Prostate gland (tissue), 2 donors: ENCODE results near the gene CXCL13. TPM values are rescaled to one million over a fixed set of nuclear protein-coding genes. Genes with fewer than 3 reads are reported as not detected.

Experiments used
- DNase-seq: peaks from one replicate; pipeline ENCODE4 v3.0.0-alpha.2; 2019; ENCODE audit warnings: low spot score
- H3K27ac ChIP-seq, 2 donors: fragments of 200-600 bp; sonication (generic); 2 replicates each; pipeline ENCODE4 v1.5.1; 2017 to 2019
- H3K27me3 ChIP-seq: fragments of 200-600 bp; sonication (generic); replicated peaks from 2 replicates; pipeline ENCODE4 v1.5.1; 2019; ENCODE audit not compliant: insufficient read depth
- H3K36me3 ChIP-seq, 2 donors: fragments of 200-600 bp; sonication (generic); 1 replicate in 1 of 2; 2 replicates in 1 of 2; pipeline versions ENCODE4 v1.5.1 to v1.8.1; 2017 to 2019
- H3K4me1 ChIP-seq: fragments of 200-600 bp; sonication (generic); replicated peaks from 2 replicates; pipeline ENCODE4 v1.5.1; 2019
- H3K4me3 ChIP-seq, 2 donors: fragments of 200-600 bp; sonication (generic); 2 replicates each; pipeline ENCODE4 v1.5.1; 2017 to 2019
- H3K9me3 ChIP-seq: fragments of 200-600 bp; sonication (generic); 2 replicates; pipeline ENCODE4 v1.5.1; 2017
- POLR2A ChIP-seq: fragments of 450-650 bp; IDR thresholded peaks from one replicate; pipeline ENCODE4 v1.6.1; 2016; ENCODE audit warnings: antibody characterized with exemption, mild to moderate bottlenecking
- POLR2AphosphoS5 ChIP-seq: sonication (generic); formaldehyde crosslinking; IDR thresholded peaks from one replicate; pipeline ENCODE4 v1.6.1; 2017; ENCODE audit warnings: antibody characterized with exemption
- WGBS: methylation state at CpG from one replicate; pipeline ENCODE4 v1.1.5; 2018; 5-methylcytosine and 5-hydroxymethylcytosine counted together
- intact Hi-C: fragments of 100-400 bp; cut with DNase I; formaldehyde crosslinking; loops from one replicate; pipeline ENCODE4 v1.14.2; 2022
- total RNA-seq, 2 donors: library from RNA; depleted of rRNA; stranded (reverse); fragments of >200 nt; gene quantifications; one replicate each; pipeline ENCODE4 v1.1.0, GENCODE V29; 2016
- TF ChIP-seq, protein P1 (sequence below), 4 experiments: fragments of 200-600 bp in 2 of 4; fragments of 450-650 bp in 2 of 4; sonication (generic) in 2 of 4; IDR thresholded peaks; 1 replicate in 3 of 4; 2 replicates in 1 of 4; pipeline ENCODE4 v1.5.1; 2016 to 2019; ENCODE audit warnings: antibody characterized with exemption in 4 of 4, mild to moderate bottlenecking in 2 of 4, moderate library complexity in 2 of 4

CXCL13 gene
- total RNA-seq, 2 donors from 2014 or later, result 1.4 to 3.1 TPM

DNA sequence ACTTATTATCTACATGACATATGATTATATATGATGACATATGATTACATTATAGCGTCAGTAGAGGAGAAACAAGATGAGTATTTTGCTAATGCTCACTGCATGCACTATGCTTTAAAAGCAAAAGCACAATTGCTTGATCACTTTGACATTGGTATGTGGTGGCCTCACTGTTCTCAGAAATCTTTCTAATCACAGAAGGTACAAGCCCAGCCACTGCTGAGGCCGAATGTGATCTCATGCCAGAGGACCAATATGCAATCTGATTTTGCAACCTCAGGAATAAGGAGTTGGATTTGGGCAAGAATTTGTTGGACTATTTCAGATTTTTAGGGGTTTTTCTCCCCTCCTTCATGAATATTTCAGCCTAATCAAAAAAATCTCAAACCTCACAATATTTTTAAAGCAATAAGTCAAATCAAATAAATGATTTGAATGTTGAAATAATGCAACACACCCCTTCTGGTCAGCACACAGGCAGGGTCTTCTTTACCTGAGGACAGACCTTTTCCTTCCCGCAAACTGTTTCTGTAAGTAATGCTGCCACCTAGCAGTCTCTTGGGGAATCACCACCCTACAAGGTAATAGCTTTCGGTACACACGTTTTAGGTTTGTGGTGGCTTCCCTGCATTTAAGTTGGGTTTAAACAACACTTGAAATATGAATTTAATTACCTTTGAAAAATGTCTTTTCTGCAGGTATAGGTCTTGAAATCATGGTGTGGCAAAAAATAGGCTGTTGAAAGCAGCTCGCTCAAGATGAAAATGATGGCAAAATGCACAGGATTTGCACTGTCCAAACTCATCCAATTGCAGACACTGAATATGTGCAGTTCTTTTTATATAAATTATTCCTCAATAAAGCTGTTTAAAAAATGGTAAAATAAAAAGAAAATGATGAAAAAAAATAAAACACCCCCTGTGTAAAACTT, 4.8 kb upstream of the CXCL13 start:
- H3K9me3 ChIP-seq, result no peaks in the 10 kb centered on the region
- H3K36me3 ChIP-seq, result no peaks in the 10 kb centered on the region
- WGBS, result 38% methylated on average over 6 of the region's 6 CpGs
- no peak overlapping the region for H3K4me3 ChIP-seq
- H3K27ac ChIP-seq, result peak overlapping the region; percentile 20 to 59
- H3K27me3 ChIP-seq, result no peaks in the 10 kb centered on the region
- intact Hi-C loops, result loop anchor here (5.0 kb wide), 1 partner anchor 213 kb away; no protein-coding TSS in a partner anchor
- TF ChIP-seq POLR2A (no peak), POLR2AphosphoS5 (no peak)
- TF ChIP-seq, protein P1, sequence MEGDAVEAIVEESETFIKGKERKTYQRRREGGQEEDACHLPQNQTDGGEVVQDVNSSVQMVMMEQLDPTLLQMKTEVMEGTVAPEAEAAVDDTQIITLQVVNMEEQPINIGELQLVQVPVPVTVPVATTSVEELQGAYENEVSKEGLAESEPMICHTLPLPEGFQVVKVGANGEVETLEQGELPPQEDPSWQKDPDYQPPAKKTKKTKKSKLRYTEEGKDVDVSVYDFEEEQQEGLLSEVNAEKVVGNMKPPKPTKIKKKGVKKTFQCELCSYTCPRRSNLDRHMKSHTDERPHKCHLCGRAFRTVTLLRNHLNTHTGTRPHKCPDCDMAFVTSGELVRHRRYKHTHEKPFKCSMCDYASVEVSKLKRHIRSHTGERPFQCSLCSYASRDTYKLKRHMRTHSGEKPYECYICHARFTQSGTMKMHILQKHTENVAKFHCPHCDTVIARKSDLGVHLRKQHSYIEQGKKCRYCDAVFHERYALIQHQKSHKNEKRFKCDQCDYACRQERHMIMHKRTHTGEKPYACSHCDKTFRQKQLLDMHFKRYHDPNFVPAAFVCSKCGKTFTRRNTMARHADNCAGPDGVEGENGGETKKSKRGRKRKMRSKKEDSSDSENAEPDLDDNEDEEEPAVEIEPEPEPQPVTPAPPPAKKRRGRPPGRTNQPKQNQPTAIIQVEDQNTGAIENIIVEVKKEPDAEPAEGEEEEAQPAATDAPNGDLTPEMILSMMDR (IDR thresholded peaks at IDR 0.05), result peak; percentile 65 to 77 (median 72)
- H3K4me1 ChIP-seq, result no peaks in the 10 kb centered on the region
- peak; percentile 52 for DNase-seq

DNA sequence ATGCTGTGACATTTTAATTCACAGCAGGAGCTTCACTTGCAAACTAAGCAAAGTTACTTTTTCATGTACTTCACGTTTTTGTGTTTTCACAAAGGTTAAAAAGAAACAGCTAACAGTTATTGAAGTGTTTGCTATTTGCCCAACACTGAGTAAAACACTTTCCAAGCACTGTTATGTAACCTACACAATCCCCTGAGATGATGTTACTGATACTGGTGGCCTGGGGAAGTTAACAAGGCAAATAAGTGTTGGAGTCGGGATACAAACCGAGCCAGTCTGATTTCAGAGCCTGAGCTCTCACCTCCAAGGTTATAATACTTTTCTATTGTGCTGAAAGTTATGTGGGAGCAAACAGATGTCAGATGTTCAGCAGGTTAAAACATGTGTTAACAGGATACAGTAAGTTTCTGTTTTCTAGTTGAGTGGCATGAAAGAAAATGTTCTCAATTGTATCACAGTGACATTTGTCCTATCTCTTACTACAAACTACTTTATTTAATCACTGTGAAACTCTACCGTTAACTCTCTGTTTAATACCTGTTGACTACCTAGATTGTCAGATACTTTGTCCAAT, 3.9 kb upstream of the CXCL13 start:
- TF ChIP-seq POLR2A (no peak), POLR2AphosphoS5 (peak; percentile 70)
- TF ChIP-seq, protein P1 (IDR thresholded peaks at IDR 0.05), result no peak
- H3K4me1 ChIP-seq, result no peaks in the 10 kb centered on the region
- no peaks in the 10 kb centered on the region for H3K9me3 ChIP-seq
- H3K27me3 ChIP-seq, result no peaks in the 10 kb centered on the region
- no peak overlapping the region for H3K4me3 ChIP-seq
- peak overlapping the region; percentile 20 to 59 for H3K27ac ChIP-seq
- no peaks in the 10 kb centered on the region for H3K36me3 ChIP-seq
- intact Hi-C loops, result loop anchor here (5.0 kb wide), 1 partner anchor 214 kb away; no protein-coding TSS in a partner anchor
- peak; percentile 36 for DNase-seq
- 16% methylated on average over 4 of the region's 4 CpGs for WGBS

DNA sequence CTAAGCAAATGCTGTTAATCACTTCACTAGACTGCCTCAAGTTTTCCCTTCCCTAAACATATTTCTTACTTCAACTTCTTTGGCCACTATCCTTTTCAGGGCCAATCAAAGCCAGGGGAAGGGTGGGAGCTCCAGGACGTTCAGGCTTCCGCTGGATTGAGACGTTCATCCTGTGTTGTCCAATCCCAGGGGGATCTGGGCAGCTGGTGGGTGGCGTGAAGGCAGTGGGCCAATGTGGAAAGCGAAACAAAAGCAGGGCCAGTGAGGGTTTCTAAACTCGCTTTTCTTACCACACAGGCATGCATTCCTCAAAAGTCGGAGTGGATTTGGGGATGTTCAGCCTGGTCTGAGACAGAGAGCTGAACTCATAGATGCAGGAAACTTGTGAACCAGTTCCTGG, 7.6 kb downstream of the CXCL13 start:
- no peak for DNase-seq
- Histone ChIP-seq H3K36me3 (no peaks in the 10 kb centered on the region), H3K4me1 (no peaks in the 10 kb centered on the region), H3K4me3 (no peak overlapping the region), H3K27me3 (no peaks in the 10 kb centered on the region), H3K27ac (no peak overlapping the region), H3K9me3 (no peaks in the 10 kb centered on the region)
- 92% methylated on average over 7 of the region's 7 CpGs for WGBS
- TF ChIP-seq, protein P1 (IDR thresholded peaks at IDR 0.05), result no peak
- TF ChIP-seq POLR2AphosphoS5 (no peak), POLR2A (no peak)
- intact Hi-C loops, result no loop called here

DNA sequence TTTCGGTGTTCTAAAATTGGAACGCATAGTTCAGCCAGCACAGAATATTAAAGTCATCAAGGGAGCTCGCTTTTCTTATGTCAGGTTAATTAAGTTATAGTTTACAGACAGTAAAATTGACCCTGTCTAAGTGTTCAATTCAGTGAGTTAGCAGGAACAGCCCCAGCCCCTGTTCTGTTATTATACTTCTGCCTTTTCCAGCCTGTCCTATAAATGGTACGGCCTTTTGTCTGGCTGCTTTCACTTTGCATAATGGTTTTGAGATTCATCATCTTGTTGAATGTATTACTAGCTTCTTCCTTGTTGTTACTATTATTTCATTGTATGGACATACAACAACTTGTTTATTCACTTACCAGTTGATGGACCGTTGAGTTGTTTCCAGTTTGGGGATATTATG, 9.5 kb downstream of the CXCL13 start:
- no peak for DNase-seq
- Histone ChIP-seq H3K27me3 (no peaks in the 10 kb centered on the region), H3K9me3 (no peaks in the 10 kb centered on the region), H3K27ac (no peak overlapping the region), H3K36me3 (no peaks in the 10 kb centered on the region), H3K4me3 (no peak overlapping the region), H3K4me1 (no peaks in the 10 kb centered on the region)
- TF ChIP-seq POLR2A, result no peak
- WGBS, result 81% methylated on average over 5 of the region's 5 CpGs
- intact Hi-C loops, result no loop called here

DNA sequence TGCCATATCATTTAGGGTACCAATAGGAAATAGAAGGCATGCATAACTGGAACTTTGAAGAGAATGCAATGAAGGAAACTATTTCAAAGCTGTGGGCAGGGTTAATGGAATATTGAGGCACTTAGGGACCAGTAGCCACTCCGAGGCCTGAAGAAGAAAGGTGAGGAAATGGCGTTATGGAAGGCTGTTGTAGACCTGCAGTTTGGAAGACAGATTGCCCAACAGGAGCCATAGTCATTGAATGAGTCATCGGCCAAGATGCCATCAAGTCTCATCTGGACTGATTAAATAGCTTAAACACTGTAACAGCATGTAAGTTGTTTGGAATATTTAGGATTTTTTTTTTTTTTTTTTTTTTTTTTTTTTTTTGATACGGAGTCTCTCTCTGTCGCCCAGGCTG, 11.6 kb downstream of the CXCL13 start:
- WGBS, result 91% methylated on average over 5 of the region's 5 CpGs

More for the DNA sequence above, 11.6 kb downstream of the CXCL13 start:
- H3K36me3 ChIP-seq, result no peaks in the 10 kb centered on the region
- intact Hi-C loops, result no loop called here
- peaks cover 6% of the 10 kb centered on the region for H3K4me1 ChIP-seq
- no peak overlapping the region for H3K4me3 ChIP-seq
- no peak for DNase-seq
- H3K9me3 ChIP-seq, result no peaks in the 10 kb centered on the region
- no peak for TF ChIP-seq POLR2A
- no peak overlapping the region for H3K27ac ChIP-seq
- H3K27me3 ChIP-seq, result no peaks in the 10 kb centered on the region
